GM23338 (cell line): ENCODE results near the gene ZKSCAN2. TPM values are rescaled to one million over a fixed set of nuclear protein-coding genes. Genes with fewer than 3 reads are reported as not detected.

Experiments used
- ATAC-seq: fragments of 200-7000 bp; cut with Tn5 transposase; 3 replicates; pipeline ENCODE4 v1.9.1; 2020
- DNase-seq: peaks from one replicate; pipeline ENCODE4 v3.0.0-alpha.2; 2015; ENCODE audit warnings: low spot score
- H2AFZ ChIP-seq: fragments of 200-600 bp; sonication (generic); 2 replicates; pipeline ENCODE4 v1.8.0; 2016; ENCODE audit warnings: antibody characterized with exemption, mild to moderate bottlenecking, moderate library complexity
- H3F3A ChIP-seq: fragments of 200-600 bp; sonication (generic); replicated peaks from 2 replicates; pipeline ENCODE4 v1.8.0; 2017; ENCODE audit warnings: antibody characterized with exemption, mixed run types, low read depth
- H3K27ac ChIP-seq: fragments of 200-600 bp; sonication (generic); 2 replicates; pipeline ENCODE4 v1.6.1; 2016; ENCODE audit warnings: low read depth
- H3K27me3 ChIP-seq: fragments of 200-600 bp; sonication (generic); 2 replicates; pipeline ENCODE4 v1.8.0; 2016; ENCODE audit warnings: mild to moderate bottlenecking, mixed run types, moderate library complexity; ENCODE audit not compliant: insufficient read depth
- H3K36me3 ChIP-seq: fragments of 200-600 bp; sonication (generic); 2 replicates; pipeline ENCODE4 v1.8.0; 2016; ENCODE audit warnings: mild to moderate bottlenecking; ENCODE audit not compliant: insufficient read depth
- H3K4me1 ChIP-seq: fragments of 200-600 bp; sonication (generic); 2 replicates; pipeline ENCODE4 v1.8.0; 2016; ENCODE audit warnings: mild to moderate bottlenecking, moderate library complexity; ENCODE audit not compliant: insufficient read depth
- H3K4me2 ChIP-seq: fragments of 200-600 bp; sonication (generic); 2 replicates; pipeline ENCODE4 v1.7.1; 2017; ENCODE audit warnings: mixed run types
- H3K4me3 ChIP-seq: fragments of 200-600 bp; sonication (generic); 2 replicates; pipeline ENCODE4 v1.6.1; 2016; ENCODE audit warnings: mixed run types
- H3K79me2 ChIP-seq: fragments of 200-600 bp; sonication (generic); replicated peaks from 2 replicates; pipeline ENCODE4 v1.8.0; 2017; ENCODE audit warnings: mild to moderate bottlenecking; ENCODE audit not compliant: insufficient read depth
- H3K9me2 ChIP-seq: fragments of 200-600 bp; sonication (generic); 2 replicates; pipeline ENCODE4 v1.8.0; 2017; ENCODE audit not compliant: insufficient read depth
- H4K20me1 ChIP-seq: fragments of 200-600 bp; sonication (generic); replicated peaks from 2 replicates; pipeline ENCODE4 v1.8.0; 2017; ENCODE audit warnings: mild to moderate bottlenecking; ENCODE audit not compliant: insufficient read depth
- H3K27ac Mint-ChIP-seq: 2 replicates; pipeline ENCODE4 v1.8.0; 2020; ENCODE audit warnings: inconsistent platforms, mild to moderate bottlenecking, moderate library complexity, mixed read lengths
- H3K27me3 Mint-ChIP-seq: 3 replicates; pipeline ENCODE4 v1.8.0; 2022; ENCODE audit warnings: low read depth, mild to moderate bottlenecking, moderate library complexity, mixed read lengths, inconsistent platforms; ENCODE audit not compliant: insufficient read depth, poor library complexity
- H3K36me3 Mint-ChIP-seq: 3 replicates; pipeline ENCODE4 v1.8.0; 2021; ENCODE audit warnings: low read depth, mild to moderate bottlenecking, inconsistent platforms, moderate library complexity, mixed read lengths
- H3K4me1 Mint-ChIP-seq: 3 replicates; pipeline ENCODE4 v1.8.0; 2020; ENCODE audit warnings: mild to moderate bottlenecking, inconsistent platforms, mixed read lengths
- H3K4me3 Mint-ChIP-seq: 3 replicates; pipeline ENCODE4 v1.8.0; 2021; ENCODE audit warnings: moderate library complexity, mild to moderate bottlenecking, inconsistent platforms, mixed read lengths
- H3K9me3 Mint-ChIP-seq: 3 replicates; pipeline ENCODE4 v1.8.0; 2020; ENCODE audit warnings: moderate library complexity, mild to moderate bottlenecking, inconsistent platforms, mixed read lengths
- CTCF ChIP-seq, 2 experiments: fragments of 200-600 bp in 1 of 2; sonication (generic) in 1 of 2; conservative IDR thresholded peaks; 2 replicates each; pipeline versions ENCODE4 v1.5.1 to v1.6.1; 2016 to 2017; ENCODE audit warnings: antibody characterized with exemption in 2 of 2, low read depth in 2 of 2, mild to moderate bottlenecking in 2 of 2, moderate library complexity in 1 of 2
- EZH2 ChIP-seq: fragments of 200-600 bp; sonication (generic); IDR thresholded peaks from one replicate; pipeline ENCODE4 v1.8.0; 2017; ENCODE audit warnings: antibody characterized with exemption, mild to moderate bottlenecking, low read depth; ENCODE audit not compliant: unreplicated experiment
- EZH2phosphoT487 ChIP-seq: fragments of 200-600 bp; sonication (generic); IDR thresholded peaks from one replicate; pipeline ENCODE4 v1.8.1; 2018; ENCODE audit warnings: antibody characterized with exemption; ENCODE audit not compliant: unreplicated experiment
- JUNB ChIP-seq: IDR thresholded peaks from one replicate; pipeline ENCODE4 v1.6.1; 2016; ENCODE audit warnings: antibody characterized with exemption; ENCODE audit not compliant: unreplicated experiment
- NANOG ChIP-seq: IDR thresholded peaks from 2 replicates; pipeline ENCODE4 v1.6.1; 2016; ENCODE audit warnings: antibody characterized with exemption, borderline replicate concordance
- STAT1 ChIP-seq: IDR thresholded peaks from one replicate; pipeline ENCODE4 v1.6.1; 2016; ENCODE audit warnings: antibody characterized with exemption; ENCODE audit not compliant: unreplicated experiment
- ZNF331 ChIP-seq: fragments of 250-450 bp; sonication (Bioruptor Pico); IDR thresholded peaks from 2 replicates; pipeline ENCODE4 v1.5.0; 2020; ENCODE audit warnings: low read depth, mild to moderate bottlenecking, moderate library complexity
- ZNF462 ChIP-seq: fragments of 250-450 bp; sonication (Bioruptor Pico); IDR thresholded peaks from 2 replicates; pipeline ENCODE4 v1.5.0; 2020; ENCODE audit warnings: mild to moderate bottlenecking, moderate library complexity
- polyA plus RNA-seq: library from polyadenylated mRNA; unstranded; fragments of >200 nt; fragmentation: Nextera tagmentation; extraction: Ambion mirVana; gene quantifications from 2 replicates; pipeline ENCODE4 v1.2.1, GENCODE V29; 2016
- total RNA-seq: library from RNA; depleted of rRNA; stranded (reverse); fragments of >200 nt; shearing (Covaris generic); gene quantifications from 2 replicates; pipeline ENCODE4 v1.2.3, GENCODE V29; 2014
- TF ChIP-seq, protein P1 (sequence below): IDR thresholded peaks from 2 replicates; pipeline ENCODE4 v1.6.1; 2016; ENCODE audit warnings: antibody characterized with exemption
- TF ChIP-seq, protein P2 (sequence below): IDR thresholded peaks from one replicate; pipeline ENCODE4 v1.6.1; 2018; ENCODE audit warnings: antibody characterized with exemption; ENCODE audit not compliant: unreplicated experiment

The ZKSCAN2 gene
- total and polyA plus RNA-seq, 2 experiments from 2014 or later: 2.0 to 8.8 TPM

DNA sequence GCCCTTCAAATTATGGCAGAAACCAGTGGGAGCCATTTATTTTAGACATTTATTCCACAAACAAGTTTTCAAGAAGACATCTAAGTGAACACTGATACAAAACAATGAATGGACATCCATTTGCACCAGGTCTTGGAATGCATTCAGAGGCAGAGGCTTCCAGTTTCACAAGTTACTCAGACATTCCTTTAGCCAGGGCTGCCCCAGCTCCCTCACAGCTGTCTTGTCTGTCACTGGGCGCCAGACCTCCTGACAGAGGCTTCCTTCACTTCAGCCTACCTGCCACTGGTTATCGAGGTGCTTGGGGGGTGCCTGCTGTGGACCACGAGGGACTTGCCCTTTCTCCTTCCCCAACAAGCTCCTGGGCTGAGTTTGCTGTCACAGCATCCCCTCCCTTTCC, 21.7 kb downstream of the ZKSCAN2 start:
- Mint-ChIP-seq H3K9me3 (no peaks in the 10 kb centered on the region), H3K27me3 (no peaks in the 10 kb centered on the region), H3K36me3 (peaks cover 3% of the 10 kb centered on the region; the same call in 1 of the 3 replicates), H3K4me1 (no peaks in the 10 kb centered on the region; the same call in 2 of the 3 replicates), H3K27ac (no peak overlapping the region), H3K4me3 (no peak overlapping the region)
- Histone ChIP-seq H3K27me3 (no peaks in the 10 kb centered on the region), H3K27ac (no peak overlapping the region), H3K9me2 (no peaks in the 10 kb centered on the region), H4K20me1 (no peaks in the 10 kb centered on the region), H3F3A (no peaks in the 10 kb centered on the region), H3K36me3 (no peaks in the 10 kb centered on the region; the same call in 1 of the 2 replicates), H3K79me2 (no peaks in the 10 kb centered on the region), H3K4me1 (0 out of 2 replicates have a peak, but pooled peaks cover 6% of the 10 kb centered on the region), H3K4me2 (no peak overlapping the region), H3K4me3 (no peak overlapping the region), H2AFZ (no peak overlapping the region)
- DNase-seq (peak; percentile 24), ATAC-seq (no peak)
- no peak for TF ChIP-seq CTCF (conservative IDR thresholded peaks at IDR 0.05; ENCODE audit: low read depth in 2 of 2)
- TF ChIP-seq, protein P1, sequence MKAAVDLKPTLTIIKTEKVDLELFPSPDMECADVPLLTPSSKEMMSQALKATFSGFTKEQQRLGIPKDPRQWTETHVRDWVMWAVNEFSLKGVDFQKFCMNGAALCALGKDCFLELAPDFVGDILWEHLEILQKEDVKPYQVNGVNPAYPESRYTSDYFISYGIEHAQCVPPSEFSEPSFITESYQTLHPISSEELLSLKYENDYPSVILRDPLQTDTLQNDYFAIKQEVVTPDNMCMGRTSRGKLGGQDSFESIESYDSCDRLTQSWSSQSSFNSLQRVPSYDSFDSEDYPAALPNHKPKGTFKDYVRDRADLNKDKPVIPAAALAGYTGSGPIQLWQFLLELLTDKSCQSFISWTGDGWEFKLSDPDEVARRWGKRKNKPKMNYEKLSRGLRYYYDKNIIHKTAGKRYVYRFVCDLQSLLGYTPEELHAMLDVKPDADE: no peak
- no peak for TF ChIP-seq EZH2
- TF ChIP-seq ZNF331 (CRISPR knock-in tag): no peak
- no peak for TF ChIP-seq EZH2phosphoT487
- TF ChIP-seq, protein P2, sequence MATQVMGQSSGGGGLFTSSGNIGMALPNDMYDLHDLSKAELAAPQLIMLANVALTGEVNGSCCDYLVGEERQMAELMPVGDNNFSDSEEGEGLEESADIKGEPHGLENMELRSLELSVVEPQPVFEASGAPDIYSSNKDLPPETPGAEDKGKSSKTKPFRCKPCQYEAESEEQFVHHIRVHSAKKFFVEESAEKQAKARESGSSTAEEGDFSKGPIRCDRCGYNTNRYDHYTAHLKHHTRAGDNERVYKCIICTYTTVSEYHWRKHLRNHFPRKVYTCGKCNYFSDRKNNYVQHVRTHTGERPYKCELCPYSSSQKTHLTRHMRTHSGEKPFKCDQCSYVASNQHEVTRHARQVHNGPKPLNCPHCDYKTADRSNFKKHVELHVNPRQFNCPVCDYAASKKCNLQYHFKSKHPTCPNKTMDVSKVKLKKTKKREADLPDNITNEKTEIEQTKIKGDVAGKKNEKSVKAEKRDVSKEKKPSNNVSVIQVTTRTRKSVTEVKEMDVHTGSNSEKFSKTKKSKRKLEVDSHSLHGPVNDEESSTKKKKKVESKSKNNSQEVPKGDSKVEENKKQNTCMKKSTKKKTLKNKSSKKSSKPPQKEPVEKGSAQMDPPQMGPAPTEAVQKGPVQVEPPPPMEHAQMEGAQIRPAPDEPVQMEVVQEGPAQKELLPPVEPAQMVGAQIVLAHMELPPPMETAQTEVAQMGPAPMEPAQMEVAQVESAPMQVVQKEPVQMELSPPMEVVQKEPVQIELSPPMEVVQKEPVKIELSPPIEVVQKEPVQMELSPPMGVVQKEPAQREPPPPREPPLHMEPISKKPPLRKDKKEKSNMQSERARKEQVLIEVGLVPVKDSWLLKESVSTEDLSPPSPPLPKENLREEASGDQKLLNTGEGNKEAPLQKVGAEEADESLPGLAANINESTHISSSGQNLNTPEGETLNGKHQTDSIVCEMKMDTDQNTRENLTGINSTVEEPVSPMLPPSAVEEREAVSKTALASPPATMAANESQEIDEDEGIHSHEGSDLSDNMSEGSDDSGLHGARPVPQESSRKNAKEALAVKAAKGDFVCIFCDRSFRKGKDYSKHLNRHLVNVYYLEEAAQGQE: no peak
- TF ChIP-seq JUNB: no peak
- TF ChIP-seq STAT1: no peak
- TF ChIP-seq NANOG: no peak

DNA sequence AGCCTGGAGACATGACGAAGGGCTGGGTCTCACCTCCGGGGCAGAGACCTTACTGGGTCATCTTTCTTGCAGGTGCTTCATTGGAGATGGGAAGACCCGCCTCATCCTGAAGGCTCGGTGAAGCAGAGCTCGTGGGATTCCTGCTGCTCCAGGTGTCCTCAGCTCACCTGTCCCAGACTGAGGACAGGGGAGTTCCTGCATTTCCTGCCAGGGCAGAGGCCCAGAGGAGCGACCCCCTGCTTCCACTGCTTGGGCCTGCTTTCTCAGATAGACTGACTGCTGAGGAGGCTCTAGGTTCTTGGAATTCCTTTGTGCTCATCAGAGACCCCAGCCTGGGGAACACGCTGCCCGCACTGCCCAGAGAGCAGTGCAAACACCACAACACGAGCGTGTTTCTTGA, 29.3 kb downstream of the ZKSCAN2 start:
- Histone ChIP-seq H3K79me2 (no peaks in the 10 kb centered on the region), H3F3A (no peaks in the 10 kb centered on the region), H3K4me3 (no peak overlapping the region), H3K4me2 (no peak overlapping the region), H2AFZ (peak overlapping the region; percentile 75; the same call in 1 of the 2 replicates), H3K27me3 (no peaks in the 10 kb centered on the region), H3K9me2 (no peaks in the 10 kb centered on the region), H3K36me3 (no peaks in the 10 kb centered on the region), H3K27ac (no peak overlapping the region), H3K4me1 (no peaks in the 10 kb centered on the region), H4K20me1 (no peaks in the 10 kb centered on the region)
- peak; percentile 36 for DNase-seq
- no peaks in the 10 kb centered on the region for H3K9me3 Mint-ChIP-seq
- H3K4me3 Mint-ChIP-seq: no peak overlapping the region
- peak; percentile 24 for ATAC-seq
- peaks cover 6% of the 10 kb centered on the region for H3K27me3 Mint-ChIP-seq
- H3K27ac Mint-ChIP-seq: no peak overlapping the region
- H3K36me3 Mint-ChIP-seq: no peaks in the 10 kb centered on the region
- peaks cover 3% of the 10 kb centered on the region for H3K4me1 Mint-ChIP-seq
- TF ChIP-seq ZNF331 (CRISPR knock-in tag): no peak
- TF ChIP-seq ZNF462 (CRISPR knock-in tag): no peak
